Stimulated activated naive CD8-positive, alpha-beta T cell treated with anti-CD3 and anti-CD28 coated beads, Interleukin-15, Interleukin-2, amounts not matched to agents 100 ng/mL and 50 ng/mL, for 24 hours (primary cell): ENCODE data around the gene IQGAP2.

ENCODE experiments used
- H3K27ac Mint-ChIP-seq: one replicate; pipeline ENCODE4 v1.8.0; 2021; ENCODE audit warnings: mild to moderate bottlenecking, mixed read lengths
- H3K27me3 Mint-ChIP-seq: one replicate; pipeline ENCODE4 v1.8.0; 2021; ENCODE audit warnings: mixed read lengths
- H3K36me3 Mint-ChIP-seq: one replicate; pipeline ENCODE4 v1.8.0; 2021; ENCODE audit warnings: low read depth, mixed read lengths
- H3K4me1 Mint-ChIP-seq: one replicate; pipeline ENCODE4 v1.8.0; 2021; ENCODE audit warnings: low read depth, mixed read lengths
- H3K4me3 Mint-ChIP-seq: one replicate; pipeline ENCODE4 v1.8.0; 2021; ENCODE audit warnings: mild to moderate bottlenecking, mixed read lengths
- H3K9me3 Mint-ChIP-seq: one replicate; pipeline ENCODE4 v1.8.0; 2021; ENCODE audit warnings: mixed read lengths

The IQGAP2 gene

DNA sequence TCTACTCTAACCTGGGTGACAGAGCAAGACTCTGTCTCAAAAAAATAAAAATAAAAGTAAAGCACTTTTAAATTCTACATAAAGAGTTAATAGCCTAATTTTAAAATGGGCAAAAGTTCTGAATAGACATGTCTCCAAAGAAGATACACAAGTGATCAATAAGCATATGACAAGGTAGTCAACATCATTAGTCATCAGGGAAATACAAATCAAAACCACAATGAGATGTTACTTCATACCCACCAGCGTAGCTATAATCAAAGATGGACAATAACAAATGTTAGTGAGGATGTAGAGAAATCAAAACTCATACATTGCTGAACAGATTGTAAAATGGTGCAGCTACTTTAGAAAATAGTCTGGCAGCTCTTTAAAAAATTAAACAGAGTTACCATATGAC lies 64.1 kb downstream of the IQGAP2 start:
- H3K36me3 Mint-ChIP-seq: peaks cover 40% of the 10 kb centered on the region
- H3K9me3 Mint-ChIP-seq: no peaks in the 10 kb centered on the region
- H3K4me1 Mint-ChIP-seq: peaks cover 57% of the 10 kb centered on the region
- peak overlapping the region; percentile 5 for H3K27ac Mint-ChIP-seq
- no peak overlapping the region for H3K4me3 Mint-ChIP-seq
- no peaks in the 10 kb centered on the region for H3K27me3 Mint-ChIP-seq

DNA sequence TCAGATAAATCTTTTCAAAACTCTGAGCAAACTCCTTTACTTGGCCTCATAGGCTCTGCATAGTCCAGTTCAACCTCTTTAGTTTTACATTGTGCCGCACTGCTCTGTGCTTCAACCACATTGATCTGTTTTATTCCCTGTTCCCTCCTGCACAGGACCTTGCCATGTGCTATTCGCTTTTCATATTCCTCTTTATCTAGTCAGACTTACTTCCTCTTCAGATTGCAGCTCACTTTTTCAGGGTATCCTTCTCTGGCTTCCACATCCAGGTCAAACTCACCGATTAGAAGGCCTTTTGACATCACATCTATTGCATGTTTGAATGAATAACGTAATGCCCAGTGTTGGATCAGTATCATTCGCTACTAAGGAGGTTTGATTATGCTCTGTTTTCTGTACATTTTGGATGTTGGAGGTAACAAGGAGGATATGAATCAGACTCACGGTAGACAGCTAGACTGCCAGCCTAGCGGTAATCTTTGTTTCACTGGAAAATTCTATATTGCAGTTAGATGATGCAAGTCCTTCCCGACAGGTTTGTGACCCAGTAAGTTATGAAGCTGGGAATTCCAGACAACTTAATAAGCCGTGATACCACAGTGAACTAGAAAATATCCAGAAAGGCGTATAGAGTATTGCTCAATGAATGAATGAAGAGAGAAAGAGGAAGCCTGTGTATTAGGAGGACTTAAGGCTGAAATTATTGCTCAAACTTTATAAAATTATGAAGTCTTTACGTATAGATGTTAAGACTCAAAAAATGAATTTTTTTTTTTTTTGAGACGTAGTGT lies 65.7 kb downstream of the IQGAP2 start:
- Mint-ChIP-seq H3K27me3 (no peaks in the 10 kb centered on the region), H3K27ac (peak overlapping the region; percentile 72), H3K36me3 (peaks cover 38% of the 10 kb centered on the region), H3K4me1 (peaks cover 69% of the 10 kb centered on the region), H3K9me3 (peaks cover 4% of the 10 kb centered on the region), H3K4me3 (no peak overlapping the region)

DNA sequence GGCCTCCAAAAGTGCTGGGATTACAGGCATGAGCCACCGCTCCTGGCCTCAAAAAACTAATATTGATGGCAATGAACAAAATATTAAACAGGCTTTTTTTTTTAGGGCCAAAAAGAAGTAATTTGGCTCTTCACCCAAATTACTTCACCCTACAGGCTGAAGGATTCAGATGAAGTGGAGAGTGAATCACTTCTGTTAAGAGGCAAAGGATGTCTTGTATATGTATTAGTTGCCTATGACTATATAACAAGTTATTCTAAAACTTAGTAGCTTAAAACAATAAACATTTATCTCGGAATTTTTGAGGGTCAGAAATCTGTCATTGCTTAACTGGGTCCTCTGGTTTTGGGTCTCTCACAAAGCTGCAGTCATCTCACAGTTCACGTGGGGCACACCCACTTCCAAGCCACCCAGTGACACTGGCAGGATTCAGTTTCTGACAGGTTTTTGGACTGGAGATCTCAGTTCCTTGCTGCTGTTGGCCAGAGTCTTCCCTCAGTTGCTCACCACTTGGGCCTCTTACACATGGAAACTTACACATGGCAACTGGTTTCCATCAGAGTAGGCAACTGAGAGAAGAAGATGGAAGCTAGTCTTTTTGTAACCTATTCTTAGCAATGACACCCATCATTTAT lies 66.7 kb downstream of the IQGAP2 start:
- Mint-ChIP-seq H3K4me3 (no peak overlapping the region), H3K9me3 (peaks cover 7% of the 10 kb centered on the region), H3K36me3 (peaks cover 34% of the 10 kb centered on the region), H3K4me1 (peaks cover 77% of the 10 kb centered on the region), H3K27ac (no peak overlapping the region), H3K27me3 (no peaks in the 10 kb centered on the region)

DNA sequence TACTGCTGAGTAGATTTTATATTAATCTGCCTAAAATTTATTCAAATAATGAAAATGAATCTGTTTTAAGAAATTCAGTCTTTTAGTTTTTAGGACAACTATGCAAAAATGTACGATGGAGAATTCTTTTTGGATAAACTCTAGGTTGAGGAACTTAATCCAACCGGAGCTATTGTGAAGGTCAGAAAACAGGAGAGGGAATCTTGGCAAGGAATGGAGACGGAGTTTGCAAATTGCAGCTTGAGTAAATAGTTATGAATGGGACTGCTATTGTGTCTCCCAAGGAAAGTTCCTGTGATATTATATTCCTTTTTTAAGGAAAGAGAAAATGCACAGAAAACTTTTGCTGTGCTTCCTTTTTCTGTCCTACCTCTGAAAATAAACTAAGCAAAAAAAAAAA lies 67.9 kb downstream of the IQGAP2 start:
- H3K27ac Mint-ChIP-seq: no peak overlapping the region
- H3K27me3 Mint-ChIP-seq: no peaks in the 10 kb centered on the region
- peaks cover 7% of the 10 kb centered on the region for H3K9me3 Mint-ChIP-seq
- no peak overlapping the region for H3K4me3 Mint-ChIP-seq
- peaks cover 34% of the 10 kb centered on the region for H3K36me3 Mint-ChIP-seq
- peaks cover 87% of the 10 kb centered on the region for H3K4me1 Mint-ChIP-seq

DNA sequence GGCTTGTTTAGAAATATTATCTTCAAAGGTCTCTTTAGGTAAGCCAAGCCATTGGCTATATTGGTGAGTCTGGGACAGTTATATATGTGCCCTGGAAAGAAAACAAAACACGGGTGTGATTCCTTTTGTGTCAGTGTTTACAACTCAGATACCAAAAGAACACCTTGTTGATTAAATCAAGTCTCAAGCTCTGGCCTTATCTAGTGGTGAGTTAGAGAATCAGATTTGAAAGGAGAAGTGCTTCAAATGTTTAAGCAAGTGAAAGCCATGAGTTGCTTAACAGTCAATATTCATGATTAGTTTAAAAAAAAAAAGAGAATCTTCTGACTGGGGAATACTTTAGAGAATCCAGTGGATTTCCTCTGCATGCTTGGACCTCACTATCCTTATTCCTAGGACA lies 68.3 kb downstream of the IQGAP2 start:
- no peak overlapping the region for H3K4me3 Mint-ChIP-seq
- H3K36me3 Mint-ChIP-seq: peaks cover 35% of the 10 kb centered on the region
- H3K27me3 Mint-ChIP-seq: no peaks in the 10 kb centered on the region
- peak overlapping the region; percentile 15 for H3K27ac Mint-ChIP-seq
- peaks cover 7% of the 10 kb centered on the region for H3K9me3 Mint-ChIP-seq
- H3K4me1 Mint-ChIP-seq: peaks cover 87% of the 10 kb centered on the region

DNA sequence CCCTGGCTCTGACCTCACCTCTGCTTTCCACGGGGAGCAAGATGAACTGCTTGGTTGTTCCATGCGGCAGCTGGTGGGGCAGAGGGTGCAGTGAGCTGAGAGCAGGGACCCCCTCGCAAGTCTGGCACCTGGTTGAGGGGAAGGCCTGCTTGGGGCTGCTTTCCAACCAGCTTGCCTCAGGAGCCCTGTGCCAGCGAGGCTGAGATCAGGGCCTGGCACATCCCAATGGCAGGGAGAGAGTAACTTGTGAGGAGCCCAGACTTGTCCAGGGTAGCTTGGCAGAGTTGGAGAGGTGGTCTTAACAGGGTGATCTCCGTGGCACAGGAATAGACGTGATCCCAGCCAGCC lies 68.9 kb downstream of the IQGAP2 start:
- H3K4me3 Mint-ChIP-seq: no peak overlapping the region
- peaks cover 85% of the 10 kb centered on the region for H3K4me1 Mint-ChIP-seq
- H3K27me3 Mint-ChIP-seq: no peaks in the 10 kb centered on the region
- peak overlapping the region; percentile 87 for H3K27ac Mint-ChIP-seq
- H3K9me3 Mint-ChIP-seq: peaks cover 7% of the 10 kb centered on the region
- H3K36me3 Mint-ChIP-seq: peaks cover 35% of the 10 kb centered on the region

DNA sequence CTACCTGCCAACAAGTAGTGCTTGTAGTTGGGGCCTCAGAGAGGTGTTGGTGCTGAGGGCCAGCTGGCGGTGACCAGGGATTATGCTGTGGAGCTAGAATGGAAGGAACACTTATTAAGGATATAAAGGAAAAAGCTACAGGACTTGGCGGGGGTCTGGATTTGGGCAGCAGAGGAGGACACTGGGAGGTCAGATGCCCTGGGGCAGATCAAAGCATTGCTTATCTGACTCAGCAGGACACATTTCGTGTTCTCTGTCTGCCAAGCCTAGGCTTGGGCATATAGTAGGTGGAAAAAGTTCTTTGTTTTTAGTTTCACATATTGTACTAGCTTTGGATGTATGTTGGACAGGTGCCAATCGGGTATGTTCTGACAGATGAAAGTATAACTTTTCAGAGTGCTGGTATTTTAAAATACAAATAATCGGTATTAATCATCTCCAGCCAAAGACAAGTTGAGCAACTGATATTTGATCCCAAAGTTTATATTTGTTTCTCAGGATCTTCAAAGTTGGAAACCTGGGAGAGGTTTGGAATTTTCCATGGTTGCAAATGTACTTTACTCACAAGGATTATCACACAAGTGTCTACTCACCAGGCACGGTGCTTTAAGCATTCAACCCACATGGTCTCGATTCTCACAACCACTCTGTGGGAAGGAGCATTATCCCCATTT lies 69.4 kb downstream of the IQGAP2 start:
- H3K27me3 Mint-ChIP-seq: no peaks in the 10 kb centered on the region
- peaks cover 34% of the 10 kb centered on the region for H3K36me3 Mint-ChIP-seq
- H3K27ac Mint-ChIP-seq: peak overlapping the region; percentile 87
- no peak overlapping the region for H3K4me3 Mint-ChIP-seq
- peaks cover 7% of the 10 kb centered on the region for H3K9me3 Mint-ChIP-seq
- peaks cover 84% of the 10 kb centered on the region for H3K4me1 Mint-ChIP-seq

DNA sequence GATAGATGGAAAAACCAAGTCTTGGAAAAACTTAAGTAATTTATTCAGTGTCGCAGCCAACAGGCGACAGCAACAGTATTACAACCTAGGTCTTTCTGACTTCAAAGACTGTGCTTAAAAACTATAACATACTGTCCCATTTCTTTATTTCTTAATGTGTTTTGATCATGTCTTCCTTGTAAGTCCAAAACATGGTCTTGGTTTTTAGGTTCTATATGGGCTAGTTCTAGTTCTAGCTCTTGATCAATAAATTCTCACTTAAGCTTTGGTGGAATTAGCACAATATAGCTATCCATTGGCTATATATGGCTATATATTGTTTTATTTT lies 69.9 kb downstream of the IQGAP2 start:
- H3K9me3 Mint-ChIP-seq: peaks cover 7% of the 10 kb centered on the region
- no peak overlapping the region for H3K4me3 Mint-ChIP-seq
- peak overlapping the region; percentile 87 for H3K27ac Mint-ChIP-seq
- H3K4me1 Mint-ChIP-seq: peaks cover 80% of the 10 kb centered on the region
- H3K36me3 Mint-ChIP-seq: peaks cover 30% of the 10 kb centered on the region
- no peaks in the 10 kb centered on the region for H3K27me3 Mint-ChIP-seq

DNA sequence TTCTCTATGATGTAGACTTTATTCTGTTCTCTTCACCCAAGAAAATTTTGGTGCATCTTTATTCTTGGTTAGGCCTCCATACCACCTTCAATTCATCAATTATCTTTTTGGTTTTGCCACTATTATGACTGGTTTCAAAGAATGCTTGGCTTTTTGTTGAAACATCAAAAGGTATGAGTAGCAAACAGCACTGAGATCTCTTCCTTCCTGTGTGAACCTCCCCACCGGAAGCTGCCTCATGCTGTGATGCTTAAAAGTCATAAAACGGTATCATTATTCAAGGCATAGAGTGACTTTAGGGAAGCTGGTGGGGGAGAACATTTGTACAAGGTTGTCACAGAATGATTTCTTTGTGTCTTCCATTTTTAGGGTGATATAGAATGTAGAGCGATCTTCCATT lies 70.6 kb downstream of the IQGAP2 start:
- H3K4me1 Mint-ChIP-seq: peaks cover 76% of the 10 kb centered on the region
- peak overlapping the region; percentile 87 for H3K27ac Mint-ChIP-seq
- H3K36me3 Mint-ChIP-seq: peaks cover 25% of the 10 kb centered on the region
- H3K9me3 Mint-ChIP-seq: peaks cover 7% of the 10 kb centered on the region
- H3K4me3 Mint-ChIP-seq: peak overlapping the region; percentile 28
- H3K27me3 Mint-ChIP-seq: no peaks in the 10 kb centered on the region

DNA sequence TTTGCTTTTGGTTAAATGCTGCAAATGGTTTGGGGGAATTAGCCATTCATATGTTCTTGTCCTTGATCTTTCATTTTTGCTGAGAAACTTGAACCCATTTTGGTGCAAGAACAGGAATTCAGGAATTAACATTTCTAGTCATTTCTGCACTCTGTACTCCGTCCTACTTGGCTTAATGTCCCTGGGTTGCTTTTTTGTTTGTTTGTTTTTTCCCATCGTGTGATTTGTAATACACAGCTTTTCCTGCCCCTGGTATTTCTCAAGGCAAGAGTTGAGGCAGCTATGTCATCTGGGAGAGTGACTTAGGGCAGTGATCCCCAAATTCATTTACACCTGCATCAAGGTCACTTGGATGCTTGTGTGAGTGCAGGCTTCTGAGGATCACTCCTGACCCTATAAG lies 71.3 kb downstream of the IQGAP2 start:
- Mint-ChIP-seq H3K4me3 (no peak overlapping the region), H3K36me3 (peaks cover 18% of the 10 kb centered on the region), H3K9me3 (peaks cover 7% of the 10 kb centered on the region), H3K27me3 (no peaks in the 10 kb centered on the region), H3K27ac (peak overlapping the region; percentile 33), H3K4me1 (peaks cover 76% of the 10 kb centered on the region)

DNA sequence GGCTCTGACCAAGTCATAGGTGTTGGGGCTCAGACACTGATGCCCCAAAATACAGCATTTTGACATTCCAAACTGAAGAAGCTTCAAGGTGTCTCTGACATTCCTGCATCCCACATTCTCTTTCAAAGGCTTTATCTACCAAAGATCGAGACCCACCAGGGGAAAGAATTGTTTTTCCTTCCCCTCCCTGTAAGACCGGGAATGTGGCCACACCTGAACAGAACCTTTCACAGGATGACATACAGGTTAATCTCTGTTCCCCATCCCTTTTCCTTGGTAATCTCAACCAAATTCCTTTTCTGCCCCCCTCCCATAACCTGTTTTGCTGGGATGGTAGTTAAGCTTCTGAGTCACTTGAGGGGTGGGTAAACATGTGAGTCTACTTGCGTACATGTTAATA lies 72.3 kb downstream of the IQGAP2 start:
- H3K27ac Mint-ChIP-seq: no peak overlapping the region
- H3K4me3 Mint-ChIP-seq: no peak overlapping the region
- peaks cover 7% of the 10 kb centered on the region for H3K9me3 Mint-ChIP-seq
- H3K27me3 Mint-ChIP-seq: no peaks in the 10 kb centered on the region
- peaks cover 75% of the 10 kb centered on the region for H3K4me1 Mint-ChIP-seq
- H3K36me3 Mint-ChIP-seq: peaks cover 16% of the 10 kb centered on the region

DNA sequence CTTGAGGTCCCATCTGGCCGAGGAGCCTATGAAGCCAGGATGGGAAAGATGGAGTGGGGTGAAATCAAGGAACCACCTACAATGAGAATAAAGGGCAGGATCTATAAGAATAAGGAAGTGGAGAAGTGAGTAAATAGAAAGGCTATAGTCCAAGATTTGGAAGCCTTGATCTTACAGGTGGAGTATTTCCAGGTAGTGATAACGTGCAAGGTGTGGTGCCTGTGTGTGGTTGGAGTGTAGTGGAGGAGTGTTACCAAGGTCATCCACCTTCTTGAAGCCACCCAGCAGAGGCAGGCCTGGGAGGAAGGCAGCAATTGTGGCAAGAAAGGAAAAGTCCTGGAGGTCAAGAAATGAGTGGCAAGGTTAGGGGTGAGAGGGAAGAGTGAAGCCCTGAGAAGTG lies 72.9 kb downstream of the IQGAP2 start:
- H3K9me3 Mint-ChIP-seq: peaks cover 7% of the 10 kb centered on the region
- H3K4me1 Mint-ChIP-seq: peaks cover 75% of the 10 kb centered on the region
- peak overlapping the region; percentile 69 for H3K27ac Mint-ChIP-seq
- no peaks in the 10 kb centered on the region for H3K27me3 Mint-ChIP-seq
- peaks cover 16% of the 10 kb centered on the region for H3K36me3 Mint-ChIP-seq
- H3K4me3 Mint-ChIP-seq: no peak overlapping the region

DNA sequence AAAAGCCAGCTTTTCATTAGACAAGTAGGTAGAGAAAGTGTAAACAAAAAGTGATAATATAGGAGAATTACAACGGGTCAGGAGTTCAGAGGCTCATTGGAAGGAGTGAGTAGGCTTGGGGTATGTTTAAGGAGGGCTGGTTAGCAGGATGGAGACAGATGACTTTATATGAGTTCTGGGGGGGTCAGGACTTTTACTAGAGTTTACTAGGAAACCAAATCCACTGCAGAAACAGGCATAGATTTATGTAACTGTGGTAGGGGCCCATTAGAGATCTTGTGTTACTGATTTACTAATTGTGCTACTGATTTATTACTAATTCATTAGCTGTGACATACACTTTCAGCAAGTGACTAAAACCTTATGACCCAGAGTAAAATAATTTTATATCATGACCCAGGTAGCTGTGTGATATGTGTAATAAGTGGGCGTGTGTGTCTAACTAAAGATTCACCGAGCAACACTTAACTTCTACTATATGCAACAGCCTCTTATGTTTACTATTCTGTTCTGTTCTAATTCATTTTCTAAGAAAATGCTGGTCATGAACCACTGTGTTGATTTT lies 73.5 kb downstream of the IQGAP2 start:
- peaks cover 70% of the 10 kb centered on the region for H3K4me1 Mint-ChIP-seq
- no peaks in the 10 kb centered on the region for H3K27me3 Mint-ChIP-seq
- H3K9me3 Mint-ChIP-seq: peaks cover 7% of the 10 kb centered on the region
- H3K4me3 Mint-ChIP-seq: no peak overlapping the region
- H3K27ac Mint-ChIP-seq: no peak overlapping the region
- H3K36me3 Mint-ChIP-seq: peaks cover 16% of the 10 kb centered on the region

DNA sequence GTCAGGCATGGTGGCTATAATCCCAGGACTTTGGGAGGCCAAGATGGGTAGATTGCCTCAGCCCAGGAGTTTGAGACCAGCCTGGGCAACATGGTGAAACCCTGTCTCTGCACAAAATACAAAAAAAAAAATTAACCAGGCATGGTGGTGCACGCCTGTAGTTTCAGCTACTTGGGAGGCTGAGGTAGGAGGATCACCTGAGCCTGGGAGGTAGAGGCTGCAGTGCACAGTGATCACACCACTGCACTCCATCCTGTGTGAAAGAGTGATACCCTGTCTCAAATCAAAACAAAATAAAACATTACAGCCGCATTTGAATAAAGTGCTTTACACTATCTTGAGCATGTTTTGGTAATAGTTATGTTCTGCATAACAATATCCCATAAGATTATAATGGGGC lies 74.0 kb downstream of the IQGAP2 start:
- peaks cover 65% of the 10 kb centered on the region for H3K4me1 Mint-ChIP-seq
- no peaks in the 10 kb centered on the region for H3K27me3 Mint-ChIP-seq
- H3K36me3 Mint-ChIP-seq: peaks cover 16% of the 10 kb centered on the region
- H3K27ac Mint-ChIP-seq: no peak overlapping the region
- peaks cover 7% of the 10 kb centered on the region for H3K9me3 Mint-ChIP-seq
- no peak overlapping the region for H3K4me3 Mint-ChIP-seq

DNA sequence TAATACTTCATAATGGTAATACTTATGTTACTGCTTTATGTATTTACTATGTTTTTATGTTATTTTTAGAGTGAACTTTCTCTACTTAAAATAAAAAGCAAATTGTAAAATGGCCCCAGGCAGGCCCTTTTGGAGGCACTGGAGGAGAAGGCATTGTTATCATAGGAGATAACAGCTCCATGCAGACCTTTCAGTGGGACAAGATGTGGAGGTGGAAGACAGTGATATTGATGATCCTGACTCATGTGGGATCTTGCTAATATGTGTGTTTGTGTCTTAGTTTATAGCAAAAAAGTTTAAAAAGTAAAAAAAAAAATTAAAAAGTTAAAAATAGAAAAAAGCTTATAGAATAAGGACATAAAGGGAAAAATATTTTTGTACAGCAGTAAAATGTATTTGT lies 74.5 kb downstream of the IQGAP2 start:
- Mint-ChIP-seq H3K27ac (no peak overlapping the region), H3K9me3 (peaks cover 7% of the 10 kb centered on the region), H3K36me3 (peaks cover 16% of the 10 kb centered on the region), H3K27me3 (no peaks in the 10 kb centered on the region), H3K4me3 (no peak overlapping the region), H3K4me1 (peaks cover 63% of the 10 kb centered on the region)
